ENCODE measurements around the gene CNR2. TPM values are rescaled to one million over a fixed set of nuclear protein-coding genes. Genes with fewer than 3 reads are reported as not detected.

Gene CNR2
- total RNA-seq (2021) (not detected in 2 replicates), Bru-seq, nascent RNA (percentile 8 among the genes with signal in this experiment), BruChase-seq, experiment 1, labeled RNA remaining after a 2-hour chase (percentile 9 among the genes with signal in this experiment), BruChase-seq, experiment 2, labeled RNA remaining after a 6-hour chase (percentile 18 among the genes with signal in this experiment)
- long read RNA-seq, result 0 reads

- Histone ChIP-seq H3K27ac (ENCODE audit: low read depth, low read length, poor library complexity, severe bottlenecking) (no peak within 1 kb of the TSS), H3K4me1 (ENCODE audit: insufficient read depth, low read length, poor library complexity, severe bottlenecking) (no peaks in the 10 kb centered on the region), H3K27me3 (replicated peaks; ENCODE audit: insufficient read depth, low read depth, low read length, poor library complexity) (no peaks in the 10 kb centered on the region), H3K36me3 (ENCODE audit: insufficient read depth, low read length, poor library complexity, severe bottlenecking) (no peaks in the 10 kb centered on the region), H3K9me3 (ENCODE audit: low read depth, low read length, poor library complexity, severe bottlenecking) (no peaks in the 10 kb centered on the region), H3K4me3 (ENCODE audit: low read depth, low read length, poor library complexity, severe bottlenecking) (no peak within 1 kb of the TSS)
- intact Hi-C loops (cut with micrococcal nuclease; ENCODE audit: unreplicated experiment), result no loop called here
- no TSS peak for BruUV-seq (replicated peaks)
- ChIA-PET CTCF (interaction anchor here (0.7 kb wide), 1 partner anchor 18 kb away, joined by 3 read pairs; no protein-coding TSS in a partner anchor), POLR2A (ENCODE audit: low non-redundant PET) (no interaction called here)
- DNase-seq (ENCODE audit: low spot score), result no peak
- TF ChIP-seq EZH2 (IDR thresholded peaks at IDR 0.05; ENCODE audit: borderline replicate concordance, low read depth, low read length, poor library complexity, severe bottlenecking), result no peak
- no peak for TF ChIP-seq CTCF (conservative IDR thresholded peaks at IDR 0.05; ENCODE audit: low read depth, low read length)
Observed at GRCh38 chr1:23913212-23913880, at the start of gene CNR2. Gene CNR2 (minus strand): TSS chr1:23913362. CDS start chr1:23875617, 37,745 bp downstream.

DNA sequence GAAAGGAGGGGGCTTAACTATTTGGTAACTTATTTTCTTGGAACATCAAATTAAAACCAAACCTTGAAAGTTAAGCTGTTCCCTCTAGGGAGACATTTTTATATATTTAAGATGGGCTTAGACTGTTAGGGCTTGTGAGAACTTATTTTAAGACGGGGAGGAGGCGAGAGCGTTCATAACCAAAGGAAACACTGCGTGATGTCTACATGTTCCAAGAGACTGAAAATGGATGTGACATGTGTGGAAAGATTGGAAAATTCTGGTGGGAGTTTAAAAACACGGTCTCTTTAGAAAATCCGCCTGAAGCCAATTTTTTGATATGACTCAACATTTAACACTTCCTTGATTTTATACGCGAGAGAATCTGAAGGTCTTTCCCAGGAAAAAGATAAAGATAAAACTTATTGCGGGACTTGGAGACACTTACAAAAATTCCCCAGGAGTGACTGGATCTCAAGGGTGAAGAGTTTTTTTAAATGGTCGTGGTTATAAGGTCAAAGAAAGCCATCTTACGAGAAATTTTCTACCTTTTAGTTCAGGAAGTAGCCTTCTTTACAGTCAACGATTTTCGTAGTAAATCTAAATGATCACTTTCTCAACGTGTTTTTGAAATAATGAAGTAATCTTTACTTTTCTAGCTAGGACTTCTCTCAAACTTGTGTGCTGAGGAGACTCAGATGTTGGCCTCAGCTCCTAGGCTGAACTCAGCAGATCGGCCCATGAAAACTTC lies 47.3 kb upstream of the CNR2 start:
- peak overlapping the region; percentile 87 for H3K4me3 ChIP-seq (ENCODE audit: low read depth, low read length, poor library complexity, severe bottlenecking)
- POLR2A ChIA-PET (ENCODE audit: low non-redundant PET), result interaction anchor here (0.5 to 0.6 kb wide), 2 partner anchors 60 to 83 kb away, joined by 3 to 6 read pairs; no protein-coding TSS in a partner anchor
- DNase-seq (ENCODE audit: low spot score), result no peak
- intact Hi-C loops (cut with micrococcal nuclease; ENCODE audit: unreplicated experiment), result no loop called here
- peaks cover 45% of the 10 kb centered on the region for H3K36me3 ChIP-seq (ENCODE audit: insufficient read depth, low read length, poor library complexity, severe bottlenecking)
- no TSS peak for BruUV-seq (replicated peaks)
- H3K27me3 ChIP-seq (replicated peaks; ENCODE audit: insufficient read depth, low read depth, low read length, poor library complexity), result no peaks in the 10 kb centered on the region
- H3K4me1 ChIP-seq (ENCODE audit: insufficient read depth, low read length, poor library complexity, severe bottlenecking), result peaks cover 23% of the 10 kb centered on the region
- TF ChIP-seq CTCF (conservative IDR thresholded peaks at IDR 0.05; ENCODE audit: low read depth, low read length) (no peak), EZH2 (IDR thresholded peaks at IDR 0.05; ENCODE audit: borderline replicate concordance, low read depth, low read length, poor library complexity, severe bottlenecking) (no peak)
- H3K9me3 ChIP-seq (ENCODE audit: low read depth, low read length, poor library complexity, severe bottlenecking), result no peaks in the 10 kb centered on the region
- peak overlapping the region; percentile 99 for H3K27ac ChIP-seq (ENCODE audit: low read depth, low read length, poor library complexity, severe bottlenecking)
- CTCF ChIA-PET, result no interaction called here

GRCh38 chr1:23959461-23960290 lies 46.5 kb upstream of the CNR2 start, which contains the start of gene PNRC2:
Gene PNRC2 (plus strand): TSS chr1:23959828. CDS start chr1:23961458, 1,630 bp downstream.
- DNase-seq (ENCODE audit: low spot score), result peak; percentile 98
- ChIA-PET POLR2A (ENCODE audit: low non-redundant PET) (interaction anchor here (0.6 kb wide), 2 partner anchors 59 to 182 kb away, joined by 6 to 7 read pairs; no protein-coding TSS in a partner anchor), CTCF (no interaction called here)
- Histone ChIP-seq H3K4me3 (ENCODE audit: low read depth, low read length, poor library complexity, severe bottlenecking) (peak within 1 kb of the TSS; percentile 87), H3K27me3 (replicated peaks; ENCODE audit: insufficient read depth, low read depth, low read length, poor library complexity) (no peaks in the 10 kb centered on the region), H3K36me3 (ENCODE audit: insufficient read depth, low read length, poor library complexity, severe bottlenecking) (peaks cover 37% of the 10 kb centered on the region), H3K9me3 (ENCODE audit: low read depth, low read length, poor library complexity, severe bottlenecking) (no peaks in the 10 kb centered on the region), H3K27ac (ENCODE audit: low read depth, low read length, poor library complexity, severe bottlenecking) (peak within 1 kb of the TSS; percentile 99), H3K4me1 (ENCODE audit: insufficient read depth, low read length, poor library complexity, severe bottlenecking) (peaks cover 31% of the 10 kb centered on the region)
- BruUV-seq (replicated peaks), result TSS peak; percentile 52
- intact Hi-C loops (cut with micrococcal nuclease; ENCODE audit: unreplicated experiment), result no loop called here
- TF ChIP-seq EZH2 (IDR thresholded peaks at IDR 0.05; ENCODE audit: borderline replicate concordance, low read depth, low read length, poor library complexity, severe bottlenecking), result no peak
- TF ChIP-seq CTCF (conservative IDR thresholded peaks at IDR 0.05; ENCODE audit: low read depth, low read length), result no peak

Measured in A673 (cell line).